Suppressor macrophage (primary cell): ENCODE results near the gene RPTN.
A peak's percentile ranks its signal among the peaks of the same experiment; 100 is the strongest.

ENCODE experiments used
- DNase-seq, 4 experiments: peaks; one replicate each; pipeline ENCODE4 v3.0.0-alpha.2; 2020 to 2022

The RPTN gene

GRCh38 chr1:152110365-152110859 is 48.6 kb downstream of the RPTN start:
- peak; percentile 24 to 46 (median 35) for DNase-seq

DNA sequence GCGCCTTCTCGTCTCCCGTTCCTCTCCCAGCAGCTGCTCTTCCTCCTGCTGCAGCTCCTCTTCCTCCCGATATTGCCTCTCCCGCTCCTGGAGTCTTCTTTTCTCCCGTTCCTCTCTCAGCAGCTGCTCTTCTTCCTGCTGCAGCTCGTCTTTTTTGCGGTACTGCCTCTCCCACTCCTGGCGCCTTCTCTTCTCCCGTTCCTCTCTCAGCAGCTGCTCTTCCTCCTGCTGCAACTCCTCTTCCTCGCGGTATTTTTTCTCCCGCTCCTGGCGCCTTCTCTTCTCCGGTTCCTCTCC is 49.1 kb downstream of the RPTN start:
- DNase-seq: no peak

DNA sequence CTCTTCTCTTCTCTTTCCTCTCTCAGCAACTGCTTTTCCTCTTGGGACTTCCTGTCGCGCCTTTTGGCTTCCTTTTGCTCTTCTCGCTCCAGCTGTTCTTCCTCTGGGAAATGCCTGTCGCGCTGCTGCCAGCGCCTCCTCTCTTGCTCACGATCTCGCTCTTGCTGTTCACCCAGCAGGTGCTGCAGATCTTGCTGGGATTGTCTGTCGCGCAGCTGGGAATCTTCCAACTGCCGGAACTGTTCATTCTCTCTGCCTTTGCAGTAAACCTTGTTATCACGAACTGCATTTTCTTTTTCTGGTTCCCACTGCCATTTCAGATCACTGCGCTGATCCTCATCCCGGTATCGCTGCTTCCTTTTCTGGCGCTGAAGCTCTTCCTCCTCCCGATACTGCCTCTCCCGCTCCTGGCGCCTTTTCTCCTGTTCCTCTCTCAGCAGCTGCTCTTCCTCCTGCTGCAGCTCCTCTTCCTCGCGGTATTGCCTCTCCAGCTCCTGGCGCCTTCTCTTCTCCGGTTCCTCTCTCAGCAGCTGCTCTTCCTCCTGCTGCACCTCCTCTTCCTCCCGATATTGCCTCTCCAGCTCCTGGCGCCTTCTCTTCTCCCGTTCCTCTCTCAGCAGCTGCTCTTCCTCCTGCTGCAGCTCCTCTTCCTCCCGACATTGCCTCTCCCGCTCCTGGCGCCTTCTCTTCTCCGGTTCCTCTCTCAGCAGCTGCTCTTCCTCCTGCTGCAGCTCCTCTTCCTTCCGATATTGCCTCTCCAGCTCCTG is 49.6 kb downstream of the RPTN start:
- peak in 1 of 4 experiments; percentile 10 for DNase-seq

GRCh38 chr1:152108882-152109222 is 50.2 kb downstream of the RPTN start:
- peak in 1 of 4 experiments; percentile 8 for DNase-seq

DNA sequence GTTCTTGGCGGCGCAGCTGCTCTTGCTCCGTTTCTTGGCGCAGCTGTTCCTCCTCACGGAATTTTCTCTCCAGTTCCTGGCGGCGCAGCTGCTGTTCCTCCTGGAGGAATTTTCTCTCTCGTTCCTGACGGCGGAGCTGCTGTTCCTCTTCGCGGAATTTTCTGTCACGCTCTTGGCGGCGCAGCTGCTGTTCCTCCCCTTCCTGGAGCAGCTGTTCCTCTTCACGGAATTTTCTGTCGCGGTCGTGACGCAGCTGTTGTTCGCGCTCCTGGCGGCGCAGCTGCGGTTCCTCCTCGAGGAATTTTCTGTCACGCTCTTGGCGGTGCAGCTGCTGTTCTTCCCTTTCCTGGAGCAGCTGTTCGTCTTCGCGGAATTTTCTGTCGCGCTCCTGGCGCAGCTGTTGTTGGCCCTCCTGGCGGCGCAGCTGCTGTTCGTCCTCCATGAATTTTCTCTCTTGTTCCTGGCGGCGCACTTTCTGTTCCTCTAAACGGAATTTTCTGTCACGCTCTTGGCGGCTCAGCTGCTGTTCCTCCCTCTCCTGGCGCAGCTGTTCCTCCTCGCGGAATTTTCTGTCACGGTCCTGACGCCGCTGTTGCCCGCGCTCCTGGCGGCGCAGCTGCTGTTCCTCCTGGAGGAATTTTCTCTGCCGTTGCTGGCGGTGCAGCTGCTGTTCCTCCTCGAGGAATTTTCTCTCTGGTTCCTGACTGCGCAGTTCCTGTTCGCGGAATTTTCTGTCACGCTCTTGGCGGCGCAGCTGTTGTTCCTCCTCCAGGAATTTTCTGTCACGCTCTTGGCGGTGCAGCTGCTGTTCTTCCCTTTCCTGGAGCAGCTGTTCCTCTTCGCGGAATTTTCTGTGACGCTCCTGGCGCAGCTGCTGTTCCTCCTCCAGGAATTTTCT is 50.8 kb downstream of the RPTN start:
- DNase-seq: peak; percentile 66 to 74 (median 72)

- DNase-seq: peak; percentile 23 to 50 (median 44)
Measured at GRCh38 chr1:152107031-152107983, 51.7 kb downstream of the RPTN start.

DNA sequence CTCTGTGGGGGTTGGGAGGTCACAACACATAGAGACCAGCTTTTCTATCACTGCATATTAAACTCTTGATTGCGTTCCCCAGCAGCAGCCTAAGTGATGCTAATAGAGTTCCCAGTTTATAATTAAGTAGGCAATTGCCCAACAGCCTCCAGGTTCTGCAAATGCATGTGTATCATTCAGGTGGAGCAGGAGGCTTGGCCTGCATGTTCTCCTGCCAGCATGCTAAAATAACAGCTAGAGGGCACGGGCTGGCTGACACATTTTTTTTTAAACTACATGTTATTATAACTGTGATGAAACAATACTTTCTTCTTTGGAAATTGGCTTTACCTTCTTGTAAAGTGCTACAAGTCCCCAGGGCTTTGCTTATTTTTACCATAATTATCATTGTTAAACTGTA is 54.2 kb downstream of the RPTN start:
- no peak for DNase-seq
